Stimulated activated CD8-positive, alpha-beta memory T cell treated with anti-CD3 and anti-CD28 coated beads, Interleukin-15, amount 100 ng/mL, for 24 hours (primary cell): ENCODE data around the gene SLC41A3.

Experiments
- DNase-seq: peaks from one replicate; pipeline ENCODE4 v3.0.0-alpha.2; 2020; ENCODE audit warnings: low read depth

The SLC41A3 gene

GRCh38 chr3:126026277-126026751 lies 57.6 kb downstream of the SLC41A3 start:
- DNase-seq = no peak

GRCh38 chr3:126025862-126026261 lies 58.1 kb downstream of the SLC41A3 start:
- DNase-seq = no peak

GRCh38 chr3:126025116-126025729 lies 58.7 kb downstream of the SLC41A3 start:
- DNase-seq = no peak

- DNase-seq = no peak
These were observed 59.7 kb downstream of the SLC41A3 start for GRCh38 chr3:126024049-126024854.

- DNase-seq = no peak
These were observed 60.5 kb downstream of the SLC41A3 start for GRCh38 chr3:126023390-126023789.

- no peak for DNase-seq
These were observed 61.1 kb downstream of the SLC41A3 start for GRCh38 chr3:126022741-126023359.

GRCh38 chr3:126021702-126022101 lies 62.2 kb downstream of the SLC41A3 start:
- no peak for DNase-seq

GRCh38 chr3:126021224-126021623 lies 62.7 kb downstream of the SLC41A3 start:
- no peak for DNase-seq

- no peak for DNase-seq
These were observed 64.2 kb downstream of the SLC41A3 start for GRCh38 chr3:126019683-126020082.

GRCh38 chr3:126018995-126019394 lies 64.9 kb downstream of the SLC41A3 start:
- DNase-seq = no peak

- DNase-seq = no peak
These were observed 65.4 kb downstream of the SLC41A3 start for GRCh38 chr3:126018545-126018944.

GRCh38 chr3:126017362-126017761 lies 66.6 kb downstream of the SLC41A3 start:
- no peak for DNase-seq

- DNase-seq = no peak
These were observed 67.3 kb downstream of the SLC41A3 start for GRCh38 chr3:126016616-126017015.

GRCh38 chr3:126015075-126015474 lies 68.8 kb downstream of the SLC41A3 start:
- DNase-seq = no peak

GRCh38 chr3:126014252-126014651 lies 69.7 kb downstream of the SLC41A3 start:
- no peak for DNase-seq

- no peak for DNase-seq
These were observed 70.2 kb downstream of the SLC41A3 start for GRCh38 chr3:126013751-126014156.

GRCh38 chr3:126009181-126009580 lies 74.7 kb downstream of the SLC41A3 start:
- no peak for DNase-seq

- DNase-seq = no peak
These were observed 75.7 kb downstream of the SLC41A3 start for GRCh38 chr3:126008219-126008618.

- no peak for DNase-seq
These were observed 78.0 kb downstream of the SLC41A3 start for GRCh38 chr3:126005951-126006350.

GRCh38 chr3:126004692-126005091 lies 79.2 kb downstream of the SLC41A3 start:
- DNase-seq = no peak

- DNase-seq = no peak
These were observed 79.7 kb downstream of the SLC41A3 start for GRCh38 chr3:126004217-126004616.

- DNase-seq = no peak
These were observed 80.3 kb downstream of the SLC41A3 start for GRCh38 chr3:126003447-126004190.
